ENCODE results near the gene OR2A42. TPM values are rescaled to one million over a fixed set of nuclear protein-coding genes. Genes with fewer than 3 reads are reported as not detected.
"Not testable (repeated sequence)": the region's sequence is repeated elsewhere in the genome, so short reads cannot be mapped to it uniquely, and the experiment has no call there.

The OR2A42 gene
- total and polyA plus RNA-seq, 4 experiments from 2014 or later = not detected

DNA sequence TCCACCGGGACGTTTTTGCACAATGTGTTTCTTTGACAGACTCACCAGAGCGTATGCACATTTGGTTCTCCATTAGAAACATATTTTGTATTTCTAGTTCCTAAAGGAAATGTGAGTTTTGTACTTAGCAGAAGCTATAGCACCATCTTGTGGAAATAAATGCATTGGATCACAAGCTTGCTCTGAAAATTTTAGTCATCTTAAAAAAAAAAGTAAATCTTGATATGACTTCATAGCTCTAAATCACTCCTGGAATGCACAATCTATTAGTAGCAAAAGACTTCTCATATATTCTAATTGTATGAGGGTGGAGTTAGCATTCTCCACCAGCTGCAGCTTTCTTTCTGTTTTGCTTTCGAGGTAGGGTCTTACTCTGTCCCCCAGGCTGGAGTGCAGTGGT lies 20.3 kb downstream of the OR2A42 start:
- intact Hi-C loops (cut with micrococcal nuclease); POLR2A ChIA-PET (ENCODE audit: partially characterized antibody): not testable (repeated sequence)

DNA sequence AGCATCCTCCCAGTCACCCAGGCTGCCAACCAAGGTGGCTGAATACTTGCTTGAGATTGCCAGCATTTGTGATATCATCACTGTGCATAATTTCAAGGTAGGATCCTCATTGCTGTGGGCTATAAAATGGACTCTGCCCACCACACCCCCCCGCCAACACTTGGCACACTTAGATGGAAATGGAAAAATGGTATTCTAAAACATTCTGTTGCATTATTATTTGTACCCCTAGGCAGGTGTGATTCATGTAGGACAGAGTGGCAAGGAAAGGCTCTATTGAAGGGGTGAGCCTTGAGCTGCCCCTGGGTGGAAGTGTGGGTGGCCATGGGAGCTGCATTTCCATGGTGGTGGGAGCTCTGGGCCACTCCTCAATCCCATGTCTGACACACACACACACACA lies 20.8 kb downstream of the OR2A42 start:
- POLR2A ChIA-PET (ENCODE audit: partially characterized antibody); H3K9me3 Mint-ChIP-seq; H3K27me3 ChIP-seq (ENCODE audit: insufficient read depth, low read length); intact Hi-C loops (cut with micrococcal nuclease); H3K27ac ChIP-seq (ENCODE audit: low read depth, low read length); H3K36me3 Mint-ChIP-seq; H3K4me1 ChIP-seq (ENCODE audit: insufficient read depth, low read length); H3K36me3 ChIP-seq (ENCODE audit: insufficient read depth, low read length); H3K4me3 ChIP-seq (ENCODE audit: low read length in 2 of 2); H3K4me1 Mint-ChIP-seq; H3K27me3 Mint-ChIP-seq; H3K9me3 ChIP-seq (ENCODE audit: control insufficient read depth in 1 of 2, low read length in 2 of 2); CTCF ChIA-PET (ENCODE audit: partially characterized antibody); DNase-seq; H3K4me3 Mint-ChIP-seq: not testable (repeated sequence)
- H3K27ac Mint-ChIP-seq = peak overlapping the region in 1 of 7 donors; percentile 8

More for the DNA sequence above, 20.3 kb downstream of the OR2A42 start:
- H3K4me3 ChIP-seq (ENCODE audit: low read length in 2 of 2); H3K27ac Mint-ChIP-seq; H3K36me3 Mint-ChIP-seq; H3K4me1 Mint-ChIP-seq; DNase-seq; H3K27me3 ChIP-seq (ENCODE audit: insufficient read depth, low read length); H3K4me3 Mint-ChIP-seq; CTCF ChIA-PET (ENCODE audit: partially characterized antibody); H3K36me3 ChIP-seq (ENCODE audit: insufficient read depth, low read length); H3K27me3 Mint-ChIP-seq; H3K4me1 ChIP-seq (ENCODE audit: insufficient read depth, low read length); H3K27ac ChIP-seq (ENCODE audit: low read depth, low read length); H3K9me3 Mint-ChIP-seq; H3K9me3 ChIP-seq (ENCODE audit: control insufficient read depth in 1 of 2, low read length in 2 of 2): not testable (repeated sequence)

DNA sequence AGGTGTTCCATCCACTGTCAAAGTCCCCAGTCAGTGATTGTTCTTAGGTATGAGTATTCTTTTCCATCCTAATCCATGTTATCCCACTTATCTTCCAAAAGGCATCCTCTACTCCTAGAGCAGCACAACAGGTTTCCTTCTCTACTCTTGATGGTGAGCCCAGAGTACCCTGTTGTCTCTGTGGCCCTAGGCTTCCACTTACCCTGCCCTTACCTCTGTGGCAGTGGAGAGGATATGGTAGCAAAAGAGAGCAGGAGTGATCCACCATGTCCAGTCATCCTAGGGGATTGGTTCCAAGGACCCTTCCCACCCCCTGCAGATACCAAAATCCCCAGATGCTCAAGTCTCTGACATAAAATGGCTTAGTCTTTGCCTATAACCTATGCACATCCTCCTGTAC lies 22.2 kb downstream of the OR2A42 start:
- H3K9me3 ChIP-seq (ENCODE audit: control insufficient read depth in 1 of 2, low read length in 2 of 2); DNase-seq; H3K4me3 Mint-ChIP-seq; H3K27me3 Mint-ChIP-seq; H3K4me1 Mint-ChIP-seq; H3K27ac ChIP-seq (ENCODE audit: low read depth, low read length); CTCF ChIA-PET (ENCODE audit: partially characterized antibody); H3K27me3 ChIP-seq (ENCODE audit: insufficient read depth, low read length); H3K4me1 ChIP-seq (ENCODE audit: insufficient read depth, low read length); H3K9me3 Mint-ChIP-seq; H3K36me3 ChIP-seq (ENCODE audit: insufficient read depth, low read length); POLR2A ChIA-PET (ENCODE audit: partially characterized antibody); H3K27ac Mint-ChIP-seq; H3K36me3 Mint-ChIP-seq; intact Hi-C loops (cut with micrococcal nuclease); H3K4me3 ChIP-seq (ENCODE audit: low read length in 2 of 2): not testable (repeated sequence)

DNA sequence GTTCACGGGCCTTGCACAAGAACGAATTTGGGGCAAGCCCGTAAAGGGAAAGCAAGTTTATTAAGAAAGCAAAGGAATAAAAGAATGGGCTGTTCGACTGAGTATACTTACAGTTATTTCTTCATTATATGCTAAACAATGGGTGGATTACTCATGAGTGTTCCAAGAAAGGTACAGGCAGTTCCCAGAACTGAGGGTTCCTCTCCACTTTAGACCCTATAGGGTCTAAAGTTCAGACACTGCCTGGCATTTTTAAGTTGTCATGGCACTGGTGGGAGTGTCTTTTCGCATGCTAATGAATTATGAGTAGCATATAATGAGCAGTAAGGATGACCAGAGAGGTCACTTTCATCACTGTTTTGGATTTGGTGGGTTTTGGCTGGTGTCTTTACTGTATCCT lies 34.1 kb downstream of the OR2A42 start:
- H3K9me3 Mint-ChIP-seq; intact Hi-C loops (cut with micrococcal nuclease); H3K4me1 Mint-ChIP-seq; H3K27ac ChIP-seq (ENCODE audit: low read depth, low read length); H3K4me1 ChIP-seq (ENCODE audit: insufficient read depth, low read length); H3K4me3 ChIP-seq (ENCODE audit: low read length in 2 of 2); H3K27me3 Mint-ChIP-seq; H3K9me3 ChIP-seq (ENCODE audit: control insufficient read depth in 1 of 2, low read length in 2 of 2); H3K36me3 Mint-ChIP-seq; DNase-seq; H3K27ac Mint-ChIP-seq; H3K36me3 ChIP-seq (ENCODE audit: insufficient read depth, low read length); H3K4me3 Mint-ChIP-seq; CTCF ChIA-PET (ENCODE audit: partially characterized antibody); H3K27me3 ChIP-seq (ENCODE audit: insufficient read depth, low read length); POLR2A ChIA-PET (ENCODE audit: partially characterized antibody): not testable (repeated sequence)

DNA sequence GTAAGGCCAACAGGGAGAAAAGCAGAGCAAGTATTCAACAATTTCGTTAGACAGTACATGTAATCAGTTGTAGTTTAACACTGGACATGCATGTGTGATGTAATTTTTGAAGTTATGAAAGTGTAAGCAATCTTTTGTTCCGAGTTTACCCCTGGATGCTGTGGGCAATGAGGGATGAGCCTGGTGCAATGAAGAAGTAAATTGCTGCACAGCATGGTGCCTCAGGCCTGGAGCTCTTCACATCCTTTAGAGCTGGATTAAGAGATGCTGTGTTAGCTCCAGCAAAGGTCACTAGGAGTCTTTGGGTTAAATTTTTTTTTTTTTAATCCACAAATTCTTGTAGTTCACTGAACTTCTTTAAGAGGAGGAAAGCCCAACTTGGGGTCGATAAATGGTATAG lies 36.3 kb downstream of the OR2A42 start:
- H3K9me3 Mint-ChIP-seq; H3K27me3 ChIP-seq (ENCODE audit: insufficient read depth, low read length); H3K27me3 Mint-ChIP-seq; H3K4me1 ChIP-seq (ENCODE audit: insufficient read depth, low read length); DNase-seq; H3K36me3 ChIP-seq (ENCODE audit: insufficient read depth, low read length); H3K4me3 ChIP-seq (ENCODE audit: low read length in 2 of 2); POLR2A ChIA-PET (ENCODE audit: partially characterized antibody); intact Hi-C loops (cut with micrococcal nuclease); H3K4me1 Mint-ChIP-seq; H3K36me3 Mint-ChIP-seq; H3K27ac Mint-ChIP-seq; H3K9me3 ChIP-seq (ENCODE audit: control insufficient read depth in 1 of 2, low read length in 2 of 2); H3K4me3 Mint-ChIP-seq; CTCF ChIA-PET (ENCODE audit: partially characterized antibody); H3K27ac ChIP-seq (ENCODE audit: low read depth, low read length): not testable (repeated sequence)

DNA sequence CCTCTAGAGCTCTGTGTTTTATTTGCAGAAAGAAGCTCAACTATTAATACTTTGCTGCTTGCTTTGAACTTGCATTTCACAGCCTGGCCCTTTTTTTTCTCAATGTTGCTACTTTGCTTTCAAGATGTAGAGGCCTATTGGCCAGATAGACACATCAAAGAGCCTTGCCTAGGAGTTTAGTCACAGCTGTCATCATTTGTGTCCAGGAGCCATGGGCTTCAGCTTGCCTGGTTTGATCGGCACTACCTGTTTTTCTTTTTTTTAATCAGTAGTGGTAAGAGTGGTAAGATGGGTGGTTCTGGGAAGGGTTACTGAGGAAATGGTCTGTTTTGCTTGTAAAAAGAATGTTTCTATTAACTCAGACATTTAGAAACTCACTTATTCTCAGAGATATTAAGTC lies 37.4 kb downstream of the OR2A42 start:
- H3K4me1 ChIP-seq (ENCODE audit: insufficient read depth, low read length); DNase-seq; H3K9me3 Mint-ChIP-seq; CTCF ChIA-PET (ENCODE audit: partially characterized antibody); POLR2A ChIA-PET (ENCODE audit: partially characterized antibody); H3K36me3 Mint-ChIP-seq; H3K27ac Mint-ChIP-seq; H3K27me3 Mint-ChIP-seq; intact Hi-C loops (cut with micrococcal nuclease); H3K4me3 Mint-ChIP-seq; H3K4me3 ChIP-seq (ENCODE audit: low read length in 2 of 2); H3K36me3 ChIP-seq (ENCODE audit: insufficient read depth, low read length); H3K9me3 ChIP-seq (ENCODE audit: control insufficient read depth in 1 of 2, low read length in 2 of 2); H3K27ac ChIP-seq (ENCODE audit: low read depth, low read length); H3K27me3 ChIP-seq (ENCODE audit: insufficient read depth, low read length): not testable (repeated sequence)
- peaks cover 3 to 11% (median 5%) of the 10 kb centered on the region in 4 donors for H3K4me1 Mint-ChIP-seq

DNA sequence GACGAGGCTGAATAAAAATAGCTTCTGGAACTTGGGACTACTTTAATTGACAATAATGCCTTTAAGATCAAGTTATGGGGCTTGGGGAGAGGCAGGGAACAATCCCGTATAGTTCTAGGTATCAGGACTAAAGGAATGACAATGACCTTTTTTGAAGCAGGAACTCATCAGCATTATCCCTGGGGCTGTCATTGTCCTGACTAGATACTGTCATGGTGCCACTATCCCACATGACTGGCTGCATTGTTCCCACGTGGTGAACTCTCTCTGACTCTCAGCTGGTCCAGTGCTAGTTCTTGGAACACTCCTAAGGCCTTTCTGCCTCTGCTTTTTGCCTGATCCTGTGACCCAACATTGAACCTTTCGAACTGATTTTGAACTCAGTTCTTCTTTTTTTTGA lies 40.5 kb downstream of the OR2A42 start:
- CTCF ChIA-PET (ENCODE audit: partially characterized antibody); intact Hi-C loops (cut with micrococcal nuclease); H3K4me3 Mint-ChIP-seq; H3K27me3 ChIP-seq (ENCODE audit: insufficient read depth, low read length); H3K4me1 ChIP-seq (ENCODE audit: insufficient read depth, low read length); POLR2A ChIA-PET (ENCODE audit: partially characterized antibody); H3K36me3 ChIP-seq (ENCODE audit: insufficient read depth, low read length); H3K27ac ChIP-seq (ENCODE audit: low read depth, low read length); H3K27ac Mint-ChIP-seq; H3K4me3 ChIP-seq (ENCODE audit: low read length in 2 of 2); H3K9me3 Mint-ChIP-seq; H3K27me3 Mint-ChIP-seq; H3K36me3 Mint-ChIP-seq; DNase-seq; H3K9me3 ChIP-seq (ENCODE audit: control insufficient read depth in 1 of 2, low read length in 2 of 2): not testable (repeated sequence)
- H3K4me1 Mint-ChIP-seq = peaks cover 3 to 16% (median 8%) of the 10 kb centered on the region in 4 donors

DNA sequence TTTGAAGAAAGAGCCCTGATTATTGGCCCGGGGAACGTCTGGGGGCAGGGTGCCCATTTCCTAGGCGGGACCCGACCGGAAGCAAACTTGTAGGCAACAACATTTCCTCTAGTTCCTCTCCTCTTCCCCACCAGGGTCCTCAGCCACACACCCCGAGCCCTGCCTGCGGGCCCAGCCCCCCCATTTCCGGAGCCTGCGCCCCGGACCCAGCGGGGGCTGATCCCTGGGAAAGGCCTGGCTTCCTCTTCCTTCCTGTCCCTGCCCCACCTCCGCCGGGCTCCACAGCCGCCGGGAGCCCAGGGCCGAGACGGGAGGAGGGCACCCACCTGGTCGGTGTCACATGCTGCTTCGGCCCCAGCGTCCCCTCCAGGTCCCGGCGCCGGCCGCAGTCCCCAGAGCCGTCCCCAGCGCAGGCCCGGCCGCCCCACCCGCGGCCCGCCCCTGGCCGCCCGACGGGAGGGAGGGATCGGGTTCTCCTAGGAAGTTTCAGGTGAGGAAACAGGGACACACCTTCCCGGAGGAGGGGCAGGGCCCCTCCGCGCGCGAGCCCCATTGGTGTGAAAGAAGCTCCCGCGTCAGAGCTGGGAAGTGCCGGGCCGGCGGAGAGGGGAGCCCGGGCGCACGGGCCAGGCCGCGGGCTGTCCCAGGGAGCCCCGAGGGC lies 44.1 kb downstream of the OR2A42 start, which contains the start of gene ARHGEF35:
Gene ARHGEF35 (minus strand): TSS at position 622 of the 661 bp plus-strand sequence. CDS start 7,450 bp downstream, outside the sequence.
- H3K27me3 ChIP-seq (ENCODE audit: insufficient read depth, low read length); H3K4me1 ChIP-seq (ENCODE audit: insufficient read depth, low read length); H3K9me3 Mint-ChIP-seq; H3K9me3 ChIP-seq (ENCODE audit: control insufficient read depth in 1 of 2, low read length in 2 of 2); CTCF ChIA-PET (ENCODE audit: partially characterized antibody); H3K27me3 Mint-ChIP-seq; intact Hi-C loops (cut with micrococcal nuclease); H3K27ac ChIP-seq (ENCODE audit: low read depth, low read length); H3K36me3 ChIP-seq (ENCODE audit: insufficient read depth, low read length); POLR2A ChIA-PET (ENCODE audit: partially characterized antibody); H3K36me3 Mint-ChIP-seq; H3K4me3 ChIP-seq (ENCODE audit: low read length in 2 of 2): not testable (repeated sequence)
- Mint-ChIP-seq H3K4me1 (peaks cover 3 to 16% (median 8%) of the 10 kb centered on the region in 4 donors), H3K4me3 (peak within 1 kb of the TSS in 4 of 8 donors; percentile 59 to 78 (median 74)), H3K27ac (peak within 1 kb of the TSS in 4 of 7 donors; percentile 17 to 85 (median 43))
- DNase-seq = peak in 1 of 5 donors; percentile 29

Data from CD4-positive, alpha-beta memory T cell (primary cell).